Fibroblast of lung (primary cell): ENCODE measurements around the gene KRTAP5-2. TPM values are rescaled to one million over a fixed set of nuclear protein-coding genes. Genes with fewer than 3 reads are reported as not detected.

Experiments used
- DNase-seq, 2 donors: peaks; one replicate each; pipeline versions ENCODE4 v3.0.0 to v3.0.0-alpha.2; 2010; ENCODE audit warnings: low read depth in 2 of 2
- H2AFZ ChIP-seq: 2 replicates; pipeline ENCODE4 v1.5.1; 2012; ENCODE audit warnings: low read length, control low read depth, inconsistent platforms
- H3K27ac ChIP-seq: 2 replicates; pipeline ENCODE4 v1.5.1; 2011; ENCODE audit warnings: low read length, control low read depth; ENCODE audit not compliant: insufficient read depth
- H3K27me3 ChIP-seq: 2 replicates; pipeline ENCODE4 v1.5.1; 2011; ENCODE audit warnings: mild to moderate bottlenecking, low read length; ENCODE audit not compliant: control insufficient read depth, insufficient read depth
- H3K36me3 ChIP-seq: 2 replicates; pipeline ENCODE4 v1.5.1; 2011; ENCODE audit warnings: low read length; ENCODE audit not compliant: control insufficient read depth, insufficient read depth
- H3K4me1 ChIP-seq: 2 replicates; pipeline ENCODE4 v1.5.1; 2011; ENCODE audit warnings: low read length; ENCODE audit not compliant: control insufficient read depth, insufficient read depth; ENCODE audit errors: extremely low read depth
- H3K4me2 ChIP-seq: 2 replicates; pipeline ENCODE4 v1.5.1; 2011; ENCODE audit warnings: low read length, control low read depth; ENCODE audit not compliant: insufficient read depth; ENCODE audit errors: extremely low read depth
- H3K4me3 ChIP-seq, 4 experiments: fragments of 200-600 bp in 1 of 4; sonication (generic) in 1 of 4; replicated peaks in 1 of 4; 2 replicates each; pipeline ENCODE4 v1.5.1; 2011 to 2016; ENCODE audit warnings: low read length in 4 of 4, low read depth in 3 of 4, mild to moderate bottlenecking in 3 of 4, control low read depth in 2 of 4, inconsistent platforms in 1 of 4, mixed read lengths in 1 of 4; ENCODE audit not compliant: insufficient read depth in 1 of 4; ENCODE audit errors: control extremely low read depth in 1 of 4
- H3K79me2 ChIP-seq: 2 replicates; pipeline ENCODE4 v1.5.1; 2012; ENCODE audit warnings: mild to moderate bottlenecking, low read length, inconsistent platforms; ENCODE audit not compliant: control insufficient read depth, insufficient read depth
- H3K9ac ChIP-seq: 2 replicates; pipeline ENCODE4 v1.5.1; 2011; ENCODE audit warnings: mild to moderate bottlenecking, low read length, control low read depth; ENCODE audit not compliant: insufficient read depth
- H3K9me3 ChIP-seq: 2 replicates; pipeline ENCODE4 v1.5.1; 2012; ENCODE audit warnings: low read depth, low read length; ENCODE audit not compliant: control insufficient read depth, insufficient read depth
- H4K20me1 ChIP-seq: 2 replicates; pipeline ENCODE4 v1.5.1; 2011; ENCODE audit warnings: low read length; ENCODE audit not compliant: control insufficient read depth, insufficient read depth; ENCODE audit errors: extremely low read depth
- EZH2 ChIP-seq: IDR thresholded peaks from 2 replicates; pipeline ENCODE4 v1.5.1; 2012; ENCODE audit warnings: low read length, control low read depth, mild to moderate bottlenecking; ENCODE audit errors: missing control alignments
- polyA plus RNA-seq, 2 donors: library from polyadenylated mRNA; depleted of rRNA in 1 of 2; stranded (reverse) in 1 of 2; unstranded in 1 of 2; fragments of >200 nt; gene quantifications; 2 replicates each; pipeline ENCODE4 v1.2.1, GENCODE V29; 2011 to 2012; ENCODE audit warnings: missing spikeins in 1 of 2
- total RNA-seq: library from RNA; depleted of rRNA; stranded (reverse); fragments of >200 nt; gene quantifications from 2 replicates; pipeline ENCODE4 v1.2.1, GENCODE V29; 2014
- TF ChIP-seq, protein P1 (sequence below), 2 donors: IDR thresholded peaks in 1 of 2; conservative IDR thresholded peaks in 1 of 2; 1 replicate in 1 of 2; 2 replicates in 1 of 2; pipeline ENCODE4 v1.5.1; 2011 to 2012; ENCODE audit warnings: low read length in 2 of 2, control low read depth in 1 of 2, inconsistent platforms in 1 of 2, low read depth in 1 of 2, mild to moderate bottlenecking in 1 of 2

KRTAP5-2 gene
- total and polyA plus RNA-seq, 2 donors (not counting 1 experiment from before 2014, with no cell fraction given), result not detected

- H3K4me3 ChIP-seq, result no peak overlapping the region
- H3K27ac ChIP-seq, result no peak overlapping the region
- no peaks in the 10 kb centered on the region for H3K9me3 ChIP-seq
- no peaks in the 10 kb centered on the region for H3K36me3 ChIP-seq
- H3K4me2 ChIP-seq, result no peak overlapping the region
- H3K79me2 ChIP-seq, result no peaks in the 10 kb centered on the region
- no peak for DNase-seq
- TF ChIP-seq, protein P1, sequence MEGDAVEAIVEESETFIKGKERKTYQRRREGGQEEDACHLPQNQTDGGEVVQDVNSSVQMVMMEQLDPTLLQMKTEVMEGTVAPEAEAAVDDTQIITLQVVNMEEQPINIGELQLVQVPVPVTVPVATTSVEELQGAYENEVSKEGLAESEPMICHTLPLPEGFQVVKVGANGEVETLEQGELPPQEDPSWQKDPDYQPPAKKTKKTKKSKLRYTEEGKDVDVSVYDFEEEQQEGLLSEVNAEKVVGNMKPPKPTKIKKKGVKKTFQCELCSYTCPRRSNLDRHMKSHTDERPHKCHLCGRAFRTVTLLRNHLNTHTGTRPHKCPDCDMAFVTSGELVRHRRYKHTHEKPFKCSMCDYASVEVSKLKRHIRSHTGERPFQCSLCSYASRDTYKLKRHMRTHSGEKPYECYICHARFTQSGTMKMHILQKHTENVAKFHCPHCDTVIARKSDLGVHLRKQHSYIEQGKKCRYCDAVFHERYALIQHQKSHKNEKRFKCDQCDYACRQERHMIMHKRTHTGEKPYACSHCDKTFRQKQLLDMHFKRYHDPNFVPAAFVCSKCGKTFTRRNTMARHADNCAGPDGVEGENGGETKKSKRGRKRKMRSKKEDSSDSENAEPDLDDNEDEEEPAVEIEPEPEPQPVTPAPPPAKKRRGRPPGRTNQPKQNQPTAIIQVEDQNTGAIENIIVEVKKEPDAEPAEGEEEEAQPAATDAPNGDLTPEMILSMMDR (conservative IDR thresholded peaks at IDR 0.05 in 1 of 2, IDR thresholded peaks at IDR 0.05 in 1 of 2; ENCODE audit: low read depth in 1 of 2, low read length in 2 of 2), result no peak
- no peak for TF ChIP-seq EZH2
- H4K20me1 ChIP-seq, result no peaks in the 10 kb centered on the region
- H3K4me1 ChIP-seq, result no peaks in the 10 kb centered on the region
- no peak overlapping the region for H2AFZ ChIP-seq
- no peak overlapping the region for H3K9ac ChIP-seq
- H3K27me3 ChIP-seq, result peaks cover 4% of the 10 kb centered on the region
These were observed 25.6 kb upstream of the KRTAP5-2 start for GRCh38 chr11:1623716-1624115.

GRCh38 chr11:1622086-1622485, 24.0 kb upstream of the KRTAP5-2 start, which contains the start of gene KRTAP5-4:
Gene KRTAP5-4, minus strand, starts transcription at chr11:1622138. Its CDS starts 45 bp downstream, at chr11:1622093.
- no peak for DNase-seq
- no peak within 1 kb of the TSS for H3K4me3 ChIP-seq

GRCh38 chr11:1619449-1619848, 21.4 kb upstream of the KRTAP5-2 start:
- H3K27me3 ChIP-seq, result no peaks in the 10 kb centered on the region
- no peak for DNase-seq
- no peaks in the 10 kb centered on the region for H3K36me3 ChIP-seq
- no peak overlapping the region for H3K27ac ChIP-seq
- no peak overlapping the region for H3K4me3 ChIP-seq
- H4K20me1 ChIP-seq, result no peaks in the 10 kb centered on the region
- no peak for TF ChIP-seq EZH2
- TF ChIP-seq, protein P1 (conservative IDR thresholded peaks at IDR 0.05 in 1 of 2, IDR thresholded peaks at IDR 0.05 in 1 of 2; ENCODE audit: low read depth in 1 of 2, low read length in 2 of 2), result no peak
- H3K9me3 ChIP-seq, result no peaks in the 10 kb centered on the region
- no peak overlapping the region for H3K9ac ChIP-seq
- H3K4me1 ChIP-seq, result no peaks in the 10 kb centered on the region
- no peaks in the 10 kb centered on the region for H3K79me2 ChIP-seq
- no peak overlapping the region for H3K4me2 ChIP-seq
- no peak overlapping the region for H2AFZ ChIP-seq

More at GRCh38 chr11:1622086-1622485, 24.0 kb upstream of the KRTAP5-2 start, which contains the start of gene KRTAP5-4:
- H3K9me3 ChIP-seq, result no peaks in the 10 kb centered on the region
- H3K4me1 ChIP-seq, result no peaks in the 10 kb centered on the region
- no peak within 1 kb of the TSS for H3K27ac ChIP-seq
- peaks cover 4% of the 10 kb centered on the region for H3K27me3 ChIP-seq
- H3K79me2 ChIP-seq, result no peaks in the 10 kb centered on the region
- no peak for TF ChIP-seq EZH2
- TF ChIP-seq, protein P1 (conservative IDR thresholded peaks at IDR 0.05 in 1 of 2, IDR thresholded peaks at IDR 0.05 in 1 of 2; ENCODE audit: low read depth in 1 of 2, low read length in 2 of 2), result no peak
- no peak within 1 kb of the TSS for H3K4me2 ChIP-seq
- H4K20me1 ChIP-seq, result no peaks in the 10 kb centered on the region
- H3K36me3 ChIP-seq, result no peaks in the 10 kb centered on the region
- H3K9ac ChIP-seq, result no peak within 1 kb of the TSS
- H2AFZ ChIP-seq, result no peak within 1 kb of the TSS
